ENCODE results near the gene R3HDM1.
"Not testable (repeated sequence)": the region's sequence is repeated elsewhere in the genome, so short reads cannot be mapped to it uniquely, and the experiment has no call there.

Gene R3HDM1

DNA sequence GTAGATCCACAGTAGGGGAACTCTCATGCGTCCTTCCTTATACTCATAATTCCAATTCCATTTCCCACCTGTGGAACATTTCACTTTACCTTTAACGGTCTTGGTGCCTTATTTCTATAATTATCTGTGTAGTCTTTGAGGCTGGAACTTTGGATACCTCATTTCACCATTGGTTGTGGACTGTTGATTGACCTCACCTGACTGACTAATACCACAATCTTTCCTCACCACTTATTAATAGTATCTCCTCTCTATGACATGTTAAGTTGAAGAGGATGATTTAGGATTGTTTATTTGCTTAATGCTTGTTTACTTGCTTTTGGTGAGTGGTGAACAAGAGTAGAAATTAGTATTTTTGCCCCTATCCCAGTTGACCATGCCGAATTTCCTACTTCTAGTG is 50.0 kb downstream of the R3HDM1 start:
- no peak for DNase-seq

DNA sequence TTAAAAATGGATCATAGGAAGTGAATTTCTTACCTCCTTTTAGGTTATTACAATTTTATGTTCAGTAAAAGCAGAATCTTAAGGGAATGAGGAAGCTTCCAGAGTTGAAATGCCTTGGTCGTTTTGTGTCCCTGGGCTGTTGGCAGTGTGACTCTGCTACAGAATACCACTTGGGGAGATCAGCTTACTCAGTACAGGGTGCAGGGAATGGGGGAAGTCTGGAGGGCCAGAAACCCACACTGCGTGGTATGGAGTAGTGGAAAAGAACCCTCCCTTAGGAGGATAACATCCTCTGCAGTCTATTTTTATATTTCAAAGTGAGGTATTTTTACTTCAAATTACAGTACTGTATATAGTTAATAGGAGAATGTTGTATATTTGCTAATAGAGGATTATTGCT is 51.1 kb downstream of the R3HDM1 start:
- DNase-seq = no peak

DNA sequence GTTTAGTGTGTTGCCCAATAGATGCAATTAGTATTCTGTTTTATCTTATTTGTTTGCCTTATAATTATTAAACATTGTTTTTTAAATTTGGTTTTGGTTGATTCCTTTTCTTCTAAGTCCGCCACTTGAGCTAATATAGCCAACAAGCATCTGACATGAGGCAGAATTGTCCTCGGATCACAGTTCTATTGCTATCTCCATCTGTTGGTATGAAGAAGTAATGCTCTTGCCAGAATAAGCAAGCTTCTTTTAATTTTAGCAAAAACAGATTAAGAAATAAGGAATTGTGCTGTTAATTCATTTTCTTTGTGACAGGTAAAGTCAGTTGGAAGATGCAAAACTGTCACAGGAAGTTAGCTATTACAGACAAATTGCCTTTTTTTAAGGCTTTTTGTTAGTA is 54.3 kb downstream of the R3HDM1 start:
- no peak for DNase-seq

DNA sequence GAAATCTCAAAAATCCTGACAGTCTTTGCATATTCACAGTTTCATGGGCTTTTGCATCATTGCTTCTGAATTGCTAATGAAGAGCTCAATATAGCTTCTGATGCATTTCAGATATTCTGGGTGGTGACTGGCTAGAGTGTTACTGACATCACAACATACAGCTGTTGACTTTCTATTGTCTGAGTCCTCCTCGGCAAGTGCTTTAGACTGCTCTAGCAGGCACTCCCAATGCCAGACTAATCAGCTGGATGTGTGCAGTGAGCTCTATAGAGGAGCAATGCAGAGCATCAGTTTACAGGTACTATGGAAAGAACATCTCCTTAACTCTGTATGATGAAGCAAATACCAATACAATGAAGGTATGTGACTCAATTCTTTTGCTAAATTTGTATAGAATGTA is 54.9 kb downstream of the R3HDM1 start:
- no peak for DNase-seq

DNA sequence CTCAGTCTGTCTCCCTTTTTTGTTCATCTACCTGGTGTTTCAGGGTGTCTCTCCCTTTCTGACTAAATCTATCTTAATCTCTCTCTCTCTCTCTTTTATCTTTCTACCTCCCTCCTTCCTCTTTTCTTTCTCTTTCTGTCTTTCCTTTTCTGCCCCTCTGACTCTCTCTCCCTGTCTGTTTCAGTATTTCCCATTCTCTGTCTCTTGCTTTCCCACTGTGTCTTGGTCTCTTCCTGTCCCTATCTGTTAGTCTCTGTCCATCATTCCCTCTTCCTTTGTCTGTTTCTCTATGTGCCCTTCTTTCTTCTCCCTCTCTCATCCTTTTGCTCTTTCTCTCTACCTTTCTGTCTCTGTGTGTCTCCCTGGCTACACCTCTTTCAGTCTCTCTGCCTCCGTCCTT is 56.7 kb downstream of the R3HDM1 start:
- DNase-seq = no peak

DNA sequence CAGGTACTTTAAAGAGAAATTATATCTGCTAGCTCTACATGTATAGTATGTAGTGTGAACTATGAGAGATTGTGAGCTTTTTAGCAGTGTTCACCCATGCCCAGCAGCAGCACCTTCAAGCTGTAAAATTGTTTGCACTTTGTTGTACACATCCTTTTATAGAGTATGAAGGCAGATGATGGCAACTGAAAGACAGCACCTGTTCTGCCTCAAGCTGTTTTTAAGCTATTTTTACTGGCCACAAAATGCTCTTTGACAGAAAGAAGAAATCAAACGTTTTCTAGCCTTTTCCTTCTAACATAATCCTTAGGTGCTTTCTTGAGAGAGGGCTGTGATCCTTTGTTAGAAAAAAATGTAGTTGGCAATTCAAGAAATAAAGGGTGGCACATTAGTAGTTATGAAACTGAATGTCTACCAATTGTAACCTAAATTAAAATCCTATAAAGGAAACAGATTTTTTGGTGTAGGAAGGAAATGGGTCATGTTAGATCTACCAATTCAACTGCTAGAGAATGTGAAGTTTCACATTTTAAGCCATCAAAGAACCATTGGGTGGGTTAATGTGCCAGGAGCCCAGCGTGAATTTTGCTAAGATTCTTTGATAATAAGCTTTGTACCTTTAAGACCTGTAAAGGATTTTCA is 59.5 kb downstream of the R3HDM1 start:
- no peak for DNase-seq

DNA sequence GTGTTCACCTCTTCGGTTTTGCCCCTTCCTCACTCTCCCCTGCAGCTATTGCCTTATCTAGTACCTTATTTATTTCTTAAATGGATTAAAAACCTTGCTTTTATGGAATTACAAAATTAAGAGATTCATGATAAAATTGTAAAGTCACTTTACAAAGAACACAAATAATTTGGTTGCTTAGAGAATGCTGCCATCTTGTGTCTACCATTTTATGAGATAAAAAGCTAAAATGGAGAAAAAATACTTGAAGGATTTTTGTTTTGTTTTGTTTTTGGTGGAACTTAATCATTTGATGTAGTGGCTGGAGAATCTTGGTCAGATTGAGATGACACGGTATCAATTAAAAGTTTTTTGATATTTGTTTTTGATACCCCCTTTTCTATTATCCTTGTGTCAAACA is 69.6 kb downstream of the R3HDM1 start:
- peak; percentile 7 for DNase-seq

DNA sequence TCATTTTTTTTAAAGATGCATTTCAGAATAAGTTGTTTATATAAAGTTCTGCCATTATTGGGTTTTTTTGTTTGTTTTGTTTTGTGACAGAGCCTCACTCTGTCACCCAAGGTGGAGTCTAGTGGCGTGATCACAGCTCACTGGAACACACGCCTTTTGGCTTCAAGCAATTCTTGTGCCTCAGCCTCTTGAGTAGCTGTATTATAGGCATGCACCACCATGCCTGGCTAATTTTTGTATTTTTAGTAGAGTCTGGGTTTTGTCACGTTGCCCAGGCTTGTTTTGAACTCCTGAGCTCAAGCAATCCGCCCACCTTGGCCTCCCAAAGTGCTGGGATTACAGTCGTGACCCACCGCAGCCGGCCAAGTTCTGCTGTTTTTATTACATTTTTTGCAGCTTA is 72.3 kb downstream of the R3HDM1 start:
- DNase-seq = no peak

DNA sequence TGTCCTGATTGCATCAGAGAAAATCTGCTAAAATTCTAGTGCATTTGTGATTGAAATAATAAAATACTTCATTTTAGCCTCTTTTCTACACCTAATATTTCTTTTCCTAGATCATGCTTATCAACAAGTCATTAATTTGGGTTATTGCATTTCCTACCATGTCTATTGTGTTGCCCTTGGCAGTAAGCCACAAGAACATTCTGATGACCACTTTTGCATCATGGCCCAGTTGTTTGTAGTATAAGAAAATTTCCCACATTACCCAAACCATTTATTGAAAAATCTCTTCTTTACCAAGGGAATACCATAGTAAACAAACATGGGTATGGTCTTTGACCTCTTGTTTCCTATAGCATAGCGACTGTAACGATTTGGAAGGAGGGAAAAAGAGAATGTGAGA is 76.3 kb downstream of the R3HDM1 start:
- no peak for DNase-seq

DNA sequence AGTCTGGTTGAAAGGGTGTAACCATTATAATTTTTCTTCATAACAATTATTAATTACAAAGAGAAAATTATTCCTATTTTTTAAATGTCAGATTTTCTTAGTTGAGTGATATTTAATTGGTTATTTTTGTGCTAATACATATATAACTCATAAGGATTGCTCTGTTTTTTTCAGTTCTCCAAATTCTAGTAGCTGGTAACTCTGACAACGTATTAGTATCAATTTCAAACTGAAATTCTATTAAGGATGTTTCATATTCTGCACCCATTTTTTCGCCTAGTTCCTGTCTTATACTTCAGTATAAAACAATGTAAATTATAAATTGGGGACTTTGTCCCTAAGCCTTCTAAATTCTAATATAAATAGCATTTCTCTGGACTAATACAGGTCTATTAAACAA is 81.0 kb downstream of the R3HDM1 start:
- DNase-seq = no peak

DNA sequence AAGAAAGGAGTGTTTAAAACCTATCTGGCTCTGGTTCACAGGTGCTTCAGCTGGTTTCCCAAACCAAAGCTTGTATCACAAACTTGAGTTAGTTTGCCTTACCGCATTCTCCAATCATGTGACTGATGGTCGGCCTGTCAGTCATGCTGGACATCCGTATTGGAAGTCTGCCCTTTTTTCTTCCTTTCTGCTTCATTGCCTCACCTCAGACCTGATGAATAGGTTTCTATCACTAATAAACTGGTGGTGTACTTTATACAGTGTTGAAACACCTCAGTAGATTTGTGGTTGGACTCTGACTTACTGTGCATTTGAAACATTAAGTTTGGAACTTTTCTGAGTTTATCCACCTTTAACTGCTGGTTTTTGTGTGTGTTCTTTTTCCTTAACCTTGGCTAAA is 84.1 kb downstream of the R3HDM1 start:
- DNase-seq = no peak

DNA sequence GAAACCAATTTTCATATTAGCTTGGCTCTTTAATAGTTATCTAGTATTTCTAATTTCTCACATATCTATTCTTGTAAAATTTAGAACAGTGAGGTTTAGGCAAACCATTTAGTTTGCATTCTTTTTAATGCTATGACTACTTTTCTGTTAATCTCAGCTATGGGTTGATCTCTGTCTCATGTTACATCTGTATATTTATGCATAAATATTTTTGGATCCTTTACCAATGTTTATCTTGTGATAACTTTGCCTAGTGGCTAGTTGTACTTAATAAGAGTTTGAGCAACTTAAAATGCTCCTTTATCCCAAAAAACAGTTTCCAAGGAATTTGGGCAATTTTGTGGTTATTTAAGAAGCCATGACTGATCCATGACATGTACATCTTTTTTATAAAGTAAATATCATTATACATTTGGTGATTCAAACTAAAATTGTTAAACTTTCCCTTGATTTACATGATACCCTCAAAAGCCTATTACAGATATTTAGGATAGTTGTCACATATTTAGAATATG is 86.3 kb downstream of the R3HDM1 start:
- DNase-seq = no peak

DNA sequence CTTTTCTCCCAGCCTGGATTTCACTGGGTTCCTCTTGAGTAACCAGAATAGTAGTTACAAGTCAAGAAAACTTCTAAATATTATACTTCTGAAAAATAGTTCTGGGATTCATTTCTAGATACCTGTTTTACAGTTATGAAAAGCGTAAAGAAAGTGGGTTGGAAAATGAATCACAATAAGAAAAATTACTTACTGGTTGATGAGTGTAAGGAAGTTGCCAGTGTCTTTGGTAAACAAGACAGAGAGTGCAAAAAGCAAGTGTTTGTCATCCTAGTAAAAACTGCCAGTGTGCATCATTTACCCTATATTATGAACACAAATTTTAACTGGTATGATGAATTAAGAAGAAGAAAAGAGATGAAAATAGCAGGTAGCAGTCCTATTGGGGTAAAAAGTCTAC is 88.9 kb downstream of the R3HDM1 start:
- DNase-seq = no peak

DNA sequence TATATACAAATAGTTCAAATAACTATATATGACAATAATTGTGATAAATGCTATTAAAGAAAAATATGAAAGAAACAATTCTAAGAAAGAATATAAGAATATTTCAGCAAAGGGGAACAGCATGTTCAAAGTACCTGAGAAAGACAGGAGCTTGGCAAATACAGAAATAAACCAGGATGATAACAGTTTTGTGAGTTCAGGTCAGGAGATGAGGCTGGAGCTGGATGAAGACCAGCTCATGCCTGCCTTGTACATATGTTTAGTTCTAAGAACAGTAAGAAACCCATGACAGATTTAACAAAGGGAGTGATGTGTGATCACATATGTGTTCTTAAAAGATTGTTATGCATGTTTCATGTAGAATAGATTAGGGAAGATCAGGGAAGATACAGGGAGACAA is 98.2 kb downstream of the R3HDM1 start:
- no peak for DNase-seq

DNA sequence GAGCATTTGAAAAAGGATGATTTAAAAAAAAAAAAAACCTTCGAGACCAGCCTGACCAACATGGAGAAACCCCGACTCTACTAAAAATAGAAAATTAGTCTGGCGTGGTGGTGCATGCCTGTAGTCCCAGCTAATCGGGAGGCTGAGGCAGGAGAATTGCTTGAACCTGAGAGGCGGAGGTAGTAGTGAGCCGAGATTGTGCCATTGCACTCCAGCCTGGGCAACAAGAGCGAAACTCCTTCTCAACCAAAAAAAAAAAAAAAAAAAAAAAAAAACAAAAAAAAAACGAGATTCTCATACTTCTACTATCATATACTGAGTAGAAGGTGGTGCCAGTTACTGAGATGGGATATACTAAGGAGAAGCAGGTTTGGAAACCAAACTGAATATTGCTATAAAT is 98.8 kb downstream of the R3HDM1 start:
- not testable (repeated sequence) for DNase-seq

DNA sequence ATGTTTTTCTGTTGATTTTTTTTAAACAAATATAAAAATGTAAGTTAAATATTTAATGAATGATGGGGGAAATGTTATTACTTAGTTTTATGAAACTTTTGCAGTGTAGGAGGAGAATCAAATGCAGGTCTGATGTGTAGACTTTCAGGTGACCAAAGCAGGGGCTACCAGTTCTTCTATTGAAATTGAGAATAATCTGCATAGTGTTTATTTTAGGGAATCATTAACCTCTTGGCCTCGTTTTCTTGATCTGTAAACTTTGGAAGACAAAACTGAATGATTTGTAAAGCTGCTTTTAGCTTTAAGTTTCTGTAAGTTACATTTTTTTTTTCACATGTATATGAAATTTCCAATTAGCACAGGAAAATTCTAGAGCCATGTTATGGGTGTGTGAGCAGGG is 99.2 kb downstream of the R3HDM1 start:
- DNase-seq = no peak

DNA sequence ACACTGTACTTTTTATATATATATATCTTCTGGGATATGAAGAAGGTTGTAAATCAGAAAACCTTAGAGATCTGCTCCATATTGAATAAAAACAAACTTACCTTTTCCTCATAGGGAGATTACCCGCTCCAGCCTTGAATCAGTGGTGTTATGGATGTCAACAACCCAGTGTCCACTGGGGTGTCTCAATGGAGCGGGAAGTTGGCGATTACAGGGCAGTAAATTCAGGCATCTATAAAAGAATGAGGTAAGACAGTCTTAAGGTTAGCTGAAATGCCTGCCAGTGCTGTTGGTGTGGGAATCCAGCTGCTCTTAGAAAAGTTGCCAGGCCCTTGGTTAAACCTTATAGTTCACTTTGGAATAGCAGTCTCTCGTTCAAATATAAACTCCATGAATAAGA is 102.3 kb downstream of the R3HDM1 start:
- DNase-seq = no peak

DNA sequence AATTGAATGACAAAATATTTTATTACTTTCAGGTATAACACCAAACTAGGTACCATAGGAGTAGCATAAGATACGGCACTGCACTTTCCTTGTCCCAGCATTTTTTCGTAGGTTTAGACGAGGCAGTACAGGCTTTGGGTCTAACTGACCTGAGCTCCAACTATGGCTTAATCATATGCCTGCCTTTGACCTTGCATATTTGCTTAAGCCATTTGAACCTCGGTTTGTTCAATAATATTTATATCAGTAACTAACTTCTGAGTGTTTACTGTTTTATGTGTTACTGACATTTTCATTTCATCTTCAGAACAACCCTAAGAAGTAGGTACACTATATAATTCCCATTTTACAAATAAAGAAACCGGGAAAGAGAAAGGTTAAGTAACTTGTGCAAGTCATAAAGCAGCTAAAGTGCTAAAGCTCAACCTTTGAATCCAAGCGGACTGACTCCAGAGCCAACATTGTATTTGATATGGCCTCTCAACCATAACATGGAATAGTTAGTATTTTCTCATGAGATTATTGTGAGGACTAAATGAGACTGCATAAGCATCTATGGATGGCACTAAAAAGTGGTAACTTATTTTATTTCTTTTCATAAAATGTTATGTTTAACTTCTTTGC is 104.0 kb downstream of the R3HDM1 start:
- DNase-seq = no peak

DNA sequence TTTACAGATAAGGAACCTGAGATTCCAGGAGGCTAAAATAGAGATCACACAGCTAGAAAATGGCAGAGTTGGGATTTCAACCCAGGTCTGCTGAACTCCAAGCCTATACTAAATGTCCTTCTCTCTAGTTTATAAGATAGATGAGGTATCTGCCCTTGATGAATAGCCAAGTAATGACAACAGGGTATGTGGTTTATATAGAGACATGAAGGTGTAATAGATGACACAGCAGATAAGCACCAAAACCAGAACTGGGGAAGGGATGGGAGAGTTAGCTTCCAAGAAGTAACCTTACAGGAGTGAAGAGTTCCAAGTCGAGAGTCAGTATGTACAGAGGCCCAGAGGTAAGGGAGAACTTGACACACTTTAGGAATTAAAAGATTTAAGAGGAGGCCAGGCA is 105.7 kb downstream of the R3HDM1 start:
- DNase-seq = no peak

DNA sequence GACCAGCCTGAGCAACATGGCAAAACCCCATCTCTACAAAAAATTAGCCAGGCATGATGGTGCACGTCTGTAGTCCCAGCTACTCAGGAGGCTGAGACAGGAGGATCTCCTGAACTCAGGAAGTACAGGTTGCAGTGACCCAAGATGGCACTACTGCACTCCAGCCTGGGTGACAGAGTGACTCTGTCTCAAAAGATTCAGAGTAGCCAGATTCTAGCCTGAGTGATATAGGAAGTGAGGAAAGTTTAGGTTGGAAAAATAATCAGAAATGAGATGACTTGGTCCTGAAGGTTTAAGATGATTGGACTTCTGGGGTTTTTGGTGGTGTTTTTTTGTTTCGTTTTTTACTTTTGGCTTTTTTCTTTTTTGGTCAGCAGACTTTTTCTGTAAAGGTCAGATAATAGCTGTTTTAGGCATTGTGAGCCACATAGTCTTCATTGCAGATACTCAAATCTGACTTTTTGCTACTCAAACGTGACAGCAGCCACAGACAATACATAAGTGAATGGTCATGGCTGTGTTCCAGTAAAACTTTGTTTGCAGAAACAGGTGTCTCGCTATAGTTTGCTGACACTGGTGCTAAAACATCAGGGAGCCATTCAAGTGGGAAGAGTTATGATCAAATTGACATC is 106.3 kb downstream of the R3HDM1 start:
- no peak for DNase-seq

DNA sequence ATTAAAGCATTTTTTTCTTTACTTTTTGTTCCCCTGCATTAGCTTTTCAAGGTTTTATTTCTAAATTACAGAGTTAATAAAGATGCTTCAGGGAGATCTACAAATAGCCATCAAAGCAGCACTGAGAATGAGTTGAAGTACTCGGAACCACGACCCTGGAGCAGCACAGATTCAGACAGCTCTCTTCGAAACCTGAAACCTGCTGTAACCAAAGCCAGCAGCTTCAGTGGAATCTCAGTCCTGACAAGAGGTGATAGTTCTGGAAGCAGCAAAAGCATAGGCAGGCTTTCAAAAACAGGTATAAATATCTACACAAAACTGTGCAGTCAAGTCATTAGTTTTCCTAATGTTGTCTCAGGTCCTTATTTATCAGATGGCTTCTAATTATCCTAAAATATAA is 107.5 kb downstream of the R3HDM1 start:
- DNase-seq = no peak

DNA sequence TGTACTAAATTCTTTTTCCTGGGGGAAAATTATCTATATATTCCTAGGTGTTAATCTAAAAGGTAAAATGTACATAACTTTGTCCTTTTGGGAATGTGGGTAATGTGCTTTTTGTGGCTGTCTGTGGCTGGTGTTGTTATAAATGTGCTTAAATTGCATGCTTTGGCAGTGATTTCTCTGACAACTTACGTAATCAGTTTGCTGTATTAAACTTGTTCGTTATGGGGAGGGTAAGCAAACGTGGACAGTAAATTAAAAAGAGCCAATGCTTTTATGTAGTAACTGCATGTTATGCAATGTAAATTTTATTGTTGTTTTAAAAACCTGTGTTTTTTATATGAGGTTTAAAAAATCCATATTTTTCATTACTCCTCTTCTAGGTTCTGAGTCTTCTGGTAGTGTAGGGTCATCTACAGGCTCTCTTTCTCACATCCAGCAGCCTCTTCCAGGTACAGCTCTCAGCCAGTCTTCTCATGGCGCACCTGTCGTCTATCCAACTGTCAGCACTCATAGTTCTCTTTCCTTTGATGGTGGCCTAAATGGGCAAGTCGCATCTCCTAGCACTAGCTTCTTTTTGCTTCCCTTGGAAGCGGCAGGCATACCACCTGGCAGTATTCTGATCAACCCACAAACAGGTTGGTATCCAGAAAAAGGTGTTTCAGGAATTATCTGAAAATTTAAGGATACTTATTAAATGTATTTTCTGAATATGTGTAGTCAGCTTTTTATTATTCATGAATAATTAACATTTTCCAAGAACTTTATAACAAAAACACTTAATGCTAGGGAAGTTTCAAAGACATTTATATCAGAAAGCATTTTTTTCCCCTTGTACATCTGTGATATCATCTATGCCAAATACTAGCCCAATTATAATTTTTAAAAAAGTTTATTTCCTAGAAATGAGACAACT is 110.1 kb downstream of the R3HDM1 start:
- DNase-seq = no peak

DNA sequence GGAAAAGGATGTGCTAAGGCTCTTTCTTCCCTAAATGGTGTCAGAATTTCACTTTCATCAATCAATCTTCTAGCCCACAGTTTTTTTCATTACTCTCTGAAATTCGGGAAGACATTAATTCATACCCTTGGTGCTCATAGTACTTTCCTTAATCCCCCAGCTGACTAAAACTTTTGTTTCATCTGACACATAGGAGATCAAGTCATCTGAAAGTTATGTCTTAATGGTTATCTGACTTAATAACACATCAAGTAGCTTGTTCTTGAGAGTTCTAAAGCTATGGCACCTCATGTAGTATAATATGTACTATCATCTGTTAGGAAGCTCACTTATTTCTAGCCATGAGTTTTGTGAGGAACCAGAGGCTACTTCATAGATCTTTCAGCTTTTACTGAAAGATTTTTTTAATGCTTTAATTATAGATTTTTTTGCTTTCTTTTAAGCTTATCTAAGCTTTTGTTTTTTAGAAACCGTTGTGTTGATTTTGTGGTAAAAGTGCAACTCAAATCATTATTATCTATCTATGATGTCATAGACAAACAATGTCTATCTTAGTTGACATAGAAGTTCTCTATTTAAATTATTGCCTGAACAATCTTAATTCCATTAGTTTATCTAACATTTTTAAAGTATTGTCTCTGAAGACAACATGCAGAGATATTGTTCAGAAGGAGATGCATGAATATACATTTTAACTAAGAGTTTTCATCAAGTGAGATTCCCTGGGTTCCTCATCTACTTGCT is 116.7 kb downstream of the R3HDM1 start:
- no peak for DNase-seq
